ENCODE data around the gene BTBD19.

DNA sequence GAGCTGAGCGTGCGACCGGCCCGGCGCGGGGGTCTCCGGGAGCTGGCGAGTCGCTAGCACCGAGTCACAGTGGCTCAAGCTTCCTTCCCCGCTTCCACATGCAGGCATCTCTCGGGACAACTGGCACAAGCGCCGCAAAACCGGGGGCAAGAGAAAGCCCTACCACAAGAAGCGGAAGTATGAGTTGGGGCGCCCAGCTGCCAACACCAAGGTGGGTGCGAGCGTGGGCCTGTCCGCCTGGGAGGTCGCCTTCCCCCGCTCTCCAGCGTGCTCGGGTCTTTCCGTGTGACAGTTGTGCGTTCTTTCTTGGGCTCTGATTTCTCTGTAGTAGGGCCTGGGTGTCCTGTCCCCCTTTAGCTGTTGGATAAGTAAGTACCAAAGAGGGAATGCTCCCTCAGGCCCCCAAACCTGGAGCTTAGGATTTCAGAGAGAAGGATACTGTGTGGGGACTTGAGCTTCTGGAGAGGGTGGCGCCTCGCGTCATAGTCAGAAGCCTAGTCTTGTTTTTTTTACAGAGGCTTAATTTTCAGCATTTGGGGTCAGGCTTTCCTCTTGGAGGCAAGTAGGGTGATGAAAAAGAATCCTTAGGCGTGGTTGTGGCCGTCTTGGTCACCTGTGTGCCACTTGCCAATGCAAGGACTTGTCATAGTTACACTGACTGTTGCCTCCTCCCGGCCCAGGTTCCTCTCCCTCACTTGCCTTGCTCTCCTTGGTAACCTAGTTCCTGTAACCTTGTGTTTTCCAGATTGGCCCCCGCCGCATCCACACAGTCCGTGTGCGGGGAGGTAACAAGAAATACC, 32.2 kb upstream of the BTBD19 start:
- TF ChIP-seq CTCF (IDR thresholded peaks at IDR 0.05) = no peak
- no peak for TF ChIP-seq POLR2A (IDR thresholded peaks at IDR 0.05)

Data from lower leg skin (tissue), 3 donors.